CD4-positive, CD25-positive, alpha-beta regulatory T cell (primary cell): ENCODE measurements around the gene TSPAN7. TPM values are rescaled to one million over a fixed set of nuclear protein-coding genes. Genes with fewer than 3 reads are reported as not detected.
A peak's percentile ranks its signal among the peaks of the same experiment; 100 is the strongest.

Experiments
- ATAC-seq, 2 donors: fragments of 150-1000 bp; cut with Tn5 transposase; one replicate each; pipeline ENCODE4 v1.10.0; 2021; ENCODE audit warnings: low read depth in 2 of 2, moderate number of reproducible peaks in 2 of 2, moderate library complexity in 1 of 2
- DNase-seq, 3 donors: peaks; one replicate each; pipeline versions ENCODE4 v3.0.0 to v3.0.0-alpha.2; 2012 to 2022; ENCODE audit warnings: mixed read lengths in 1 of 3
- H3K27ac ChIP-seq: one replicate; pipeline ENCODE4 v1.7.0; 2013; ENCODE audit warnings: mild to moderate bottlenecking, low read length; ENCODE audit not compliant: insufficient read depth, poor library complexity, severe bottlenecking
- H3K27me3 ChIP-seq: one replicate; pipeline ENCODE4 v1.7.0; 2013; ENCODE audit warnings: low read length; ENCODE audit not compliant: control insufficient read depth, insufficient read depth
- H3K36me3 ChIP-seq: one replicate; pipeline ENCODE4 v1.7.0; 2013; ENCODE audit warnings: mild to moderate bottlenecking, low read length, moderate library complexity; ENCODE audit not compliant: control insufficient read depth, insufficient read depth
- H3K4me1 ChIP-seq: 2 replicates; pipeline ENCODE4 v1.7.0; 2013; ENCODE audit warnings: mild to moderate bottlenecking, low read length; ENCODE audit not compliant: insufficient read depth, control insufficient read depth, poor library complexity, severe bottlenecking
- H3K4me3 ChIP-seq: one replicate; pipeline ENCODE4 v1.7.0; 2013; ENCODE audit warnings: low read depth, mild to moderate bottlenecking, low read length, moderate library complexity
- H3K9me3 ChIP-seq, 2 experiments: 1 replicate in 1 of 2; 2 replicates in 1 of 2; pipeline ENCODE4 v1.7.0; 2013; ENCODE audit warnings: low read length in 2 of 2, mild to moderate bottlenecking in 1 of 2, moderate library complexity in 1 of 2; ENCODE audit not compliant: control insufficient read depth in 2 of 2
- H3K27ac Mint-ChIP-seq, 3 donors: one replicate each; pipeline ENCODE4 v1.8.0; 2020 to 2022; ENCODE audit warnings: mild to moderate bottlenecking in 3 of 3, mixed read lengths in 3 of 3, moderate library complexity in 2 of 3
- H3K27me3 Mint-ChIP-seq: one replicate; pipeline ENCODE4 v1.8.0; 2022; ENCODE audit warnings: mild to moderate bottlenecking, mixed read lengths
- H3K36me3 Mint-ChIP-seq: one replicate; pipeline ENCODE4 v1.8.0; 2020; ENCODE audit warnings: mixed read lengths
- H3K4me1 Mint-ChIP-seq, 4 donors: one replicate each; pipeline ENCODE4 v1.8.0; 2020 to 2022; ENCODE audit warnings: mixed read lengths in 4 of 4, mild to moderate bottlenecking in 1 of 4
- H3K4me3 Mint-ChIP-seq, 4 donors: one replicate each; pipeline ENCODE4 v1.8.0; 2020 to 2022; ENCODE audit warnings: mild to moderate bottlenecking in 4 of 4, mixed read lengths in 4 of 4, moderate library complexity in 3 of 4
- H3K9me3 Mint-ChIP-seq, 7 donors: one replicate each; pipeline ENCODE4 v1.8.0; 2020 to 2022; ENCODE audit warnings: mixed read lengths in 7 of 7, mild to moderate bottlenecking in 3 of 7, moderate library complexity in 2 of 7
- polyA plus RNA-seq, 4 donors: library from polyadenylated mRNA; unstranded; fragments of 300-500 nt; fragmentation: Illumina TruSeq; gene quantifications; one replicate each; pipeline ENCODE4 v1.2.3, GENCODE V29; 2021
- total RNA-seq: library from RNA; stranded (reverse); gene quantifications from one replicate; pipeline ENCODE4 v1.2.3, GENCODE V29; 2022

Gene TSPAN7
- total and polyA plus RNA-seq, 5 donors from 2014 or later = 0.16 to 0.72 (median 0.20) TPM; not detected in 2

DNA sequence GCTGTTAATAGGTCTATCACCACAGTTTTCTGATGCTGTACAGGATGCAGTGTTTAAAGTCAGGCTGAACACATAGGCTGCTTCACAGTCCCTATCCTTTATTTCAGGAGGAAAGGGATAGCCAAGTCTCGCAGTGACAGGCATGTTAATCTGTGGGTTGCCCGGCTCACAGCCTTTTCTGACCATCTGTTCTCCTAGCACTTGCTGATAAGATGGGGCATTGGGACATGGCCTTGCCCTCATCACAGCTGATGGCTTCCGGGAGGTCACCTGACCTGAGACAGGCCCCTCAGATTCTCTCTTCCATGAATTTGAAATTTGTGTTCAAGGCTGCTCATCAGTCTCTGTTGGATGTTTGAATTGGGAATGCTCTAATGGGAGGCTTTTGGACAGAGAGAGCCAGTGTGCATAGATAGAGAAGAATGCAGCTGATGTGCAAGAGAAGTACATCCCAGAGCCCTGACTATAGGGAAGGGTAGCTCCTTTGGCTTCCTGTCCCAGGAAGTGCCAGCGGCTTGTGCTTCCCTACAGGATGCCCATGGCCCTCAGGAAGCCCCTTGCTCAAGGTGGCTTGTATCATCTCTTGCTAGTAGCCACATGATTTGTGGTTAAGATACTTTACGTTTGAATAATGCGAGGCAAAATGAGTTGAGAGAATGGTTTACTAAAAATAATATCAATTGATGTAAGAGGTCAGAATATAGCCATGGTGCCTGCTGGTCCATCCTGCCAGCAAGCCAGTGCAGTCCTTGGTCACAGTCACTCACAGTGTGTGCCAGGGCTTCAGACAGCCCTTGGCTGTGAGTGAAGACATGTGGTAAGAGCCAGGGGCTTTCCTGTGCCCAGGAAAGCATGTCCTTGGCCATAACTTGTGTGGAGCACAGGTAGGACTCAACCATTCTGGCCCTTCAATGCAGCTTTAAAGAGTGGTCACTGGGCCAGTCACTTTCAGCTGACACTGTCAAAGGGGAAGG, 88.6 kb downstream of the TSPAN7 start:
- H3K9me3 Mint-ChIP-seq = peaks cover 0 to 1% (median 0%) of the 10 kb centered on the region in 7 donors
- H3K27me3 Mint-ChIP-seq = peaks cover 10% of the 10 kb centered on the region

DNA sequence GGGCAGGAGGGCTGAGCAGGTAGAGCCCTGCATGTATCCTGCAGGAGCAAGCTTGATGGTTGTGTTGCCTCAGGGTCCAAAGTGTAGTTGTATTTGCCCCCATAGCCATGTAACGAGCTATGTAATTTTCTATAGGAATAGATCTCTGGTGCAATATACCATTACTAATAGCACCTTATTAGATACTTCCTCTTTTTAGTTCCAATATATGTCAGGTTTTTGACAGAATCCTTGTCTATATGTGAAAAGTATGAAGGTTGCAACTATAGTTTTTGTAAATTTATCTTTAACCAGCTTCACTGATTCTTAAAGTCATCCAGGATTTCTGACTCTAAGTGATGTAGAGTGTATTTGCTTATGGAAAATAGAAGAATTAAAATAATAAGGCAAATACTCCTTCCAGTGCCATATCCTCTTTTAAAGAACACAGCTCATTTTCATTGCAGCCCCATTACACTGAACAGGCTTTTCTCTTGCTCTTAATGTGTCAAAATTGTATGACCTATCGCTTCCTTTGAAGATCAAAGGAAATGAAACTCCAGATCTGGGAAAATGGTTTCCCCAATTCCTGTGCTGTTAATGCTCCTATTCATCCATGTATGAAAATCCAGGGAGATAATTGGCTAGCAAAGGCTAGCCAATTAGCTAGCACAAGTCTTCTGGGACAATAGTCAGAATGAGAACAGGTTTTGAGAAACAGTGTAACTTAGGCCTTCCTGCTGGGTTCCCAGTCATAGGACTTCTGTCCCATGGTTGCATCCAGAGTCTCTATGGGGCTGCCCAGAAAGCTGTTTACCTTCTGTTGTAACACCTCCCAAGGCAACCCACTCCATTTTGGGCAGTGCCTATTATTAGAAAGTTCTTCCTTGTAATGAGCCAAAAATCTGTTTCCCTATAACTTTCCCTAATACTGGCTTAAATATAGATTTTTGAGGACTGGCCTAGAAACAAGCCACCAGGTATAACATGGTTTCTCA, 90.6 kb downstream of the TSPAN7 start:
- no peaks in the 10 kb centered on the region for H3K9me3 ChIP-seq
- no peaks in the 10 kb centered on the region for H3K4me1 ChIP-seq
- H3K4me1 Mint-ChIP-seq = no peaks in the 10 kb centered on the region
- no peak overlapping the region for H3K27ac Mint-ChIP-seq
- no peak overlapping the region for H3K27ac ChIP-seq
- peaks cover 0 to 1% (median 0%) of the 10 kb centered on the region in 7 donors for H3K9me3 Mint-ChIP-seq
- no peaks in the 10 kb centered on the region for H3K27me3 ChIP-seq
- H3K4me3 ChIP-seq = no peak overlapping the region
- H3K27me3 Mint-ChIP-seq = peaks cover 5% of the 10 kb centered on the region
- H3K36me3 Mint-ChIP-seq = no peaks in the 10 kb centered on the region
- ATAC-seq = no peak
- H3K36me3 ChIP-seq = no peaks in the 10 kb centered on the region
- no peak overlapping the region for H3K4me3 Mint-ChIP-seq
- DNase-seq = no peak

More for the DNA sequence above, 88.6 kb downstream of the TSPAN7 start:
- no peak overlapping the region for H3K27ac Mint-ChIP-seq
- ATAC-seq (no peak), DNase-seq (no peak)
- Histone ChIP-seq H3K27me3 (no peaks in the 10 kb centered on the region), H3K9me3 (no peaks in the 10 kb centered on the region), H3K36me3 (no peaks in the 10 kb centered on the region), H3K4me1 (no peaks in the 10 kb centered on the region), H3K27ac (no peak overlapping the region), H3K4me3 (no peak overlapping the region)
- H3K4me1 Mint-ChIP-seq = no peaks in the 10 kb centered on the region
- no peaks in the 10 kb centered on the region for H3K36me3 Mint-ChIP-seq
- no peak overlapping the region for H3K4me3 Mint-ChIP-seq

DNA sequence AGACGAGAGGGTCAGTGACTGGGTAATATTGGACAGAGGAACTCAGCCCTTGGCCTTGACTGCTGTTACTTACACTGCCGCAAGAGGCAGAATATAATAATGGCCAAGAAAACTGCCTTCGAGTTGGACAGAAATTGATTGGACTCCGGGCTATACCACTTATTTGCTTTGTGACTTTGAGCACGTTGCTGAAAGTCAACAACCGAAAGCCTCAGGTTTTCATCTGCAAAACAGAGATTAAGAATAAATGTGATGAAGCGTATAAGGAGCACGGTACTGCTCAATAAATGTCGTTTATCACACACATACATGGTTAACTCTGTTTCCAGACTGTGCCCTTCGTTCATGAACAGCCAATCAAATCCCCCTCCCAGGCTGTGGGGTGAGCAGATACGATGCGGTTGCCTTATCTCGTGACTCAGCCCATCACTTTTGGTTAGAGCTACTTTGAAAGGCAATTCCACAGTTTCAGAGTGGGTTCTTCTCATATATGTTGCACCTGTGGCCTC, 91.6 kb downstream of the TSPAN7 start:
- Histone ChIP-seq H3K27me3 (no peaks in the 10 kb centered on the region), H3K4me1 (no peaks in the 10 kb centered on the region), H3K27ac (no peak overlapping the region), H3K9me3 (no peaks in the 10 kb centered on the region), H3K36me3 (no peaks in the 10 kb centered on the region), H3K4me3 (no peak overlapping the region)
- Mint-ChIP-seq H3K4me1 (no peaks in the 10 kb centered on the region), H3K36me3 (no peaks in the 10 kb centered on the region), H3K4me3 (no peak overlapping the region), H3K27ac (no peak overlapping the region), H3K9me3 (peaks cover 0 to 1% (median 0%) of the 10 kb centered on the region in 7 donors), H3K27me3 (peaks cover 5% of the 10 kb centered on the region)
- DNase-seq = no peak
- ATAC-seq = no peak

DNA sequence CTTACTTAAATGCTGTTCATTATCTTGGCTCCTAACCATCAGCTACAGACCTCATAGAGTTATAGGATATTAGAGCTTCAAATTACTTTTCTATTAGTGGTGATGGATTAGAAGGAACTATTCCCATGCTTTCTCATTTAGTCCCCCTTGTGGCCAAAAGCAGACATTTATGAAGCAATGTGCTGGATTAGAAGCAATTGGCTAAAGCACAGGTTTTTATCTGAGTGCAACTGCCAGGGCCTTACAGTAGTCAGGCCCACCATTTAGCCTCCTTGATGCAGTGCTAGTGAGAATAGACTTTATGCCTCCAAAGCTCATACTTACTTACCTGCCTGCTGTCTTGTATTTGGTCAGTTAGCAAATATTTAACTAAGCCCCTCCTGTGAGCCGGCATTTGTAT, 93.0 kb downstream of the TSPAN7 start:
- no peaks in the 10 kb centered on the region for H3K9me3 ChIP-seq
- Mint-ChIP-seq H3K4me1 (no peaks in the 10 kb centered on the region), H3K9me3 (peaks cover 0 to 1% (median 0%) of the 10 kb centered on the region in 7 donors), H3K4me3 (no peak overlapping the region), H3K27ac (no peak overlapping the region), H3K36me3 (no peaks in the 10 kb centered on the region), H3K27me3 (peaks cover 5% of the 10 kb centered on the region)
- DNase-seq (peak in 1 of 3 donors; percentile 23), ATAC-seq (no peak)
- H3K4me1 ChIP-seq = no peaks in the 10 kb centered on the region
- H3K36me3 ChIP-seq = no peaks in the 10 kb centered on the region
- H3K27ac ChIP-seq = no peak overlapping the region
- no peak overlapping the region for H3K4me3 ChIP-seq
- H3K27me3 ChIP-seq = no peaks in the 10 kb centered on the region

DNA sequence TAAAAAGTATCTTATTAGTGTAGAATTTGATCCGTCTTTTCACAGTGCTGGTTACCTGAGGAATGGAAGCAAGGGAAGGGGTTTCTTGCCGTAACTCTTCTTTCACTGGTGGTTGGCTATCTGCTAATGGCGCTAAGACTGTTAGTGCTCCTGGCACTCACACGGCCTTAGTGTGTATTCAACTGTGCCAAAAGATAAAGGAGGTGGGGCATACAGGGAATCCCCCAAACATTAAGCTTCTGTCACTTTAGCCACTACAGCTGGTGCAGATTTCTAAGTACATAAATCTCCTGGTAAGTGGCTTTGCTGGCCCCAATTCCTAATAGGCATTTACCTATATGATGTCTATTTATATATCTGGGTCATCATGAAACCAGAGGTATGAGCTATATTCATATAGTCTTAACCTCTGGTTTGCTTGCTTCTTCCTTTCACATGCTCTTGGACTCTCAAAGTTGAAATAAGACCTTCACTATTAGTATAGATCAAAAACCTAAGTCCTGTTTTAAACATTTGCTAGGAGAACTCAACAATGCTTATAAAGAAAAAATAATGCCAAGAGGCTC, 95.1 kb downstream of the TSPAN7 start:
- DNase-seq (no peak), ATAC-seq (no peak)
- Mint-ChIP-seq H3K27me3 (peaks cover 4% of the 10 kb centered on the region), H3K4me1 (no peaks in the 10 kb centered on the region), H3K4me3 (no peak overlapping the region), H3K27ac (no peak overlapping the region), H3K9me3 (no peaks in the 10 kb centered on the region), H3K36me3 (no peaks in the 10 kb centered on the region)
- no peak overlapping the region for H3K27ac ChIP-seq
- H3K36me3 ChIP-seq = no peaks in the 10 kb centered on the region
- H3K9me3 ChIP-seq = no peaks in the 10 kb centered on the region
- H3K4me1 ChIP-seq = no peaks in the 10 kb centered on the region
- H3K27me3 ChIP-seq = no peaks in the 10 kb centered on the region
- H3K4me3 ChIP-seq = no peak overlapping the region

DNA sequence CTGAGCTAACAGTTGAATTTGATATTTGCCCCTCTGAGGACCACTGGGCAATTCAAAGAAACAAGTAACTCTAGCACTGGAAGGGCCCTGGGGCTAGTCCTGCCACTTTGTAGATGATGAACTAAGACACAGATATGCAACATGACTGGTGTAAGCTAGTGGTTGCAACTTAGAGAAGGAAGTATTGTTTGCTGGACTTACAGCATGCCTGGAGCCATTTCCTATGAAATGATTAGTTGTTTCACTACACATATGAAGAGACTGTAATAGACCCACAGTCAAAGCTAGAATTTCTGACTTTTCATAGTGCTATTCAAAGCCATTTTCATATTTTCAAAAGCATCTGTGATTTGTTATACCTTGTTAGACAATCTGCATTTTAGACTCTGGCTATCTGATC, 96.2 kb downstream of the TSPAN7 start:
- no peaks in the 10 kb centered on the region for H3K36me3 Mint-ChIP-seq
- H3K9me3 Mint-ChIP-seq = no peaks in the 10 kb centered on the region
- Histone ChIP-seq H3K4me3 (no peak overlapping the region), H3K27me3 (no peaks in the 10 kb centered on the region), H3K36me3 (no peaks in the 10 kb centered on the region), H3K4me1 (no peaks in the 10 kb centered on the region), H3K9me3 (no peaks in the 10 kb centered on the region), H3K27ac (no peak overlapping the region)
- ATAC-seq (no peak), DNase-seq (no peak)
- H3K27me3 Mint-ChIP-seq = peaks cover 10% of the 10 kb centered on the region
- H3K4me3 Mint-ChIP-seq = no peak overlapping the region
- no peaks in the 10 kb centered on the region for H3K4me1 Mint-ChIP-seq
- H3K27ac Mint-ChIP-seq = no peak overlapping the region

DNA sequence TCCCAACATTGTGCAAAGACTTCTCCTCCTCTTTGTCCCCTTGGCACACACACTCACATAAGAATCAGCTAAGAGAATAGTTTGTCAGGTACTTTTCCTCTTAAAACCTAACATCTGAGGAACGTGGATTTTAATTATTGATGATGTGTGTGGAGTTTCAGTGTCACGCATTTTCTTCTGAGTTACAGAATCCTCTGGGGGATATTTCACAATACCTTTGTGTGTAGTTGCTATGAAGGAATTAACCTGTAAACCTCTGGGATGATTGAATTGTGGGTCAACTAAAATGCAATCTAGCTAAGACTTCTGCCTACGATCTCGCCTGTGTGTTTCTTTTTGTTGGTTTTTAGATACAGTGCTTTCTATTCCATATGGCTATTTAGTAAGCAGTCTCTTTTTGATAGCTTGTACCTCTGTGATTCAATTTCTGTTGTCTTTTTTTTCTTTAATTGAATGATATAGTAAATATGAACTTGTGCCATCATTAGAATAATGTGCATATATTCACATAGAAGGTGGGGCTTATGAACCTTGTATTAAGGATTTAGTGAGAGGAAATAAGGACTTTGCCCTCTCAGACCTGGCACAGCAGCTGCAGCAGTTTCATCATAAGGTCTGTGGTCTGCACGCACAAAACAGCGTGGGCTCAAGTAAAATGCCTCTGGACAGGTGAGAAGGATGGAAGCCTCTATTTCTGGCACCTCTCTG, 99.2 kb downstream of the TSPAN7 start:
- ATAC-seq (no peak), DNase-seq (no peak)
- Mint-ChIP-seq H3K36me3 (no peaks in the 10 kb centered on the region), H3K9me3 (peaks cover 0 to 2% (median 0%) of the 10 kb centered on the region in 7 donors), H3K4me1 (no peaks in the 10 kb centered on the region), H3K27ac (no peak overlapping the region), H3K4me3 (no peak overlapping the region), H3K27me3 (peaks cover 10% of the 10 kb centered on the region)
- H3K4me1 ChIP-seq = no peaks in the 10 kb centered on the region
- H3K9me3 ChIP-seq = no peaks in the 10 kb centered on the region
- no peak overlapping the region for H3K4me3 ChIP-seq
- no peaks in the 10 kb centered on the region for H3K36me3 ChIP-seq
- H3K27ac ChIP-seq = no peak overlapping the region
- H3K27me3 ChIP-seq = no peaks in the 10 kb centered on the region
